OCI-LY3 (cell line): ENCODE results near the gene LRRC63.

Experiments
- EZH2phosphoT487 ChIP-seq: fragments of 200-600 bp; shearing (Covaris generic); IDR thresholded peaks from 2 replicates; pipeline ENCODE4 v1.6.1; 2018; ENCODE audit warnings: antibody characterized with exemption, mixed run types, low read depth
- TF ChIP-seq, protein P1 (sequence below): fragments of 200-600, 300-600 bp; sonication (generic); IDR thresholded peaks from 2 replicates; pipeline ENCODE4 v1.5.1; 2014; ENCODE audit warnings: antibody characterized with exemption, low read length, low read depth

DNA sequence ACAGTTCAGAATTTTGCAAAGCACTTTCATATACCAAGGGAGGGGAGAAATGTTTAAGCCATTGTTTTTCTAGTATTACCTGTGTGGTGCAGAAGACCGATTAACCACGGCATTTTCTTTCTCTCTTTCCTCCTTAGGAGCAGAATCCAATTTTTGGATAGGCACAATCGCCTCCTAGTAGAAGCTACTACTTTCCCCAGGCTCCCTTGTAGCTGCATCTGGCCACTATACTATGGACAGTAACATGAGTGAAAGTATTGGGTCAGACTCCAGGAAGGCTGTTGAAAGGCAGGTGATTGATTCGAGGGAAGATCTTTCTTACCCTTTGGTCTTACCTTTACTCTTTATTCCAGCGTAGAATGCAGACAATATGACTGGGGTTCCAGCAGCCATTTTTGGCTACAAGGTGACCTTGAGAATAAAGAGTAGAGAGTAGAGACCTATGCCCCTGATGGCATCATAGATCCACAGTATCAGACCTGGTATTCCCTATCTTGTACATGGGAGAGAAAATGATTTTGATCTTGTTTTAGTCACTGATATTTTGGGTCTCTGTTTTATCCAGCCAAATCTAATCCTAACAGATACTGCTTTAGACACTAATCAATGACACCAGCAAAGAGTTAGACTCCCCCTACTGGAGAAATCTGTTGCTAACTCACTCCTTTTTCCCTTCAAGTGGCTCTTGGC lies 77.0 kb downstream of the LRRC63 start:
- TF ChIP-seq, protein P1, sequence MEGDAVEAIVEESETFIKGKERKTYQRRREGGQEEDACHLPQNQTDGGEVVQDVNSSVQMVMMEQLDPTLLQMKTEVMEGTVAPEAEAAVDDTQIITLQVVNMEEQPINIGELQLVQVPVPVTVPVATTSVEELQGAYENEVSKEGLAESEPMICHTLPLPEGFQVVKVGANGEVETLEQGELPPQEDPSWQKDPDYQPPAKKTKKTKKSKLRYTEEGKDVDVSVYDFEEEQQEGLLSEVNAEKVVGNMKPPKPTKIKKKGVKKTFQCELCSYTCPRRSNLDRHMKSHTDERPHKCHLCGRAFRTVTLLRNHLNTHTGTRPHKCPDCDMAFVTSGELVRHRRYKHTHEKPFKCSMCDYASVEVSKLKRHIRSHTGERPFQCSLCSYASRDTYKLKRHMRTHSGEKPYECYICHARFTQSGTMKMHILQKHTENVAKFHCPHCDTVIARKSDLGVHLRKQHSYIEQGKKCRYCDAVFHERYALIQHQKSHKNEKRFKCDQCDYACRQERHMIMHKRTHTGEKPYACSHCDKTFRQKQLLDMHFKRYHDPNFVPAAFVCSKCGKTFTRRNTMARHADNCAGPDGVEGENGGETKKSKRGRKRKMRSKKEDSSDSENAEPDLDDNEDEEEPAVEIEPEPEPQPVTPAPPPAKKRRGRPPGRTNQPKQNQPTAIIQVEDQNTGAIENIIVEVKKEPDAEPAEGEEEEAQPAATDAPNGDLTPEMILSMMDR = peak; percentile 96
- TF ChIP-seq EZH2phosphoT487 = no peak
